ENCODE results near the gene PRDM4. TPM values are rescaled to one million over a fixed set of nuclear protein-coding genes. Genes with fewer than 3 reads are reported as not detected.
"Not testable (repeated sequence)": the region's sequence is repeated elsewhere in the genome, so short reads cannot be mapped to it uniquely, and the experiment has no call there.

PRDM4 gene
- total RNA-seq, 2 donors from 2014 or later: 22.8 to 34.3 TPM

DNA sequence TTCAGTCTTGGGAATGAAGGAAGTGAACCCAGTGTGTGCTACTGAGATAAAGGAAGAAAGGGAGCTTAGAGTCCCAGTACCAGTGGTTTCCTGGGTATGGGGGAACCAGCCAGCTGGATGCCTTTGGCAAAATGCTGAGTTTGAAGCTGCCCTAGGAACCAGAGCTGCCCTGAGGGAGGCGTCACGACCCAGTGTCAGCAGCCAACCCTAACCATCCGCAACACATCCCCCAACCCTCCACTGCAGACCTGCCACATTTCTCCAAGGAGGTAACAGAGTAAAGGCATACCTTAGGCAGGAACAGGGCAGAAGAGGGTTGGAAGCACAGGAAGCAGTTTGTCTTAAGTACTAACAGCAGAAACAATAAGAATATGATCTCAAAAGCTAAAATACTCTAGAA is 28.6 kb downstream of the PRDM4 start:
- Histone ChIP-seq H3K4me1 (no peaks in the 10 kb centered on the region), H3K4me3 (no peak overlapping the region), H3K9me3 (no peaks in the 10 kb centered on the region), H3K27ac (no peak overlapping the region), H3K27me3 (no peaks in the 10 kb centered on the region), H3K36me3 (replicated peaks in 1 of 2; ENCODE audit: insufficient read depth in 1 of 2, low read depth in 2 of 2) (peaks cover 0 to 15% of the 10 kb centered on the region in 2 donors)
- ATAC-seq (no peak), DNase-seq (no peak)
- intact Hi-C loops (cut with DNase I): no loop called here
- TF ChIP-seq, protein P1, sequence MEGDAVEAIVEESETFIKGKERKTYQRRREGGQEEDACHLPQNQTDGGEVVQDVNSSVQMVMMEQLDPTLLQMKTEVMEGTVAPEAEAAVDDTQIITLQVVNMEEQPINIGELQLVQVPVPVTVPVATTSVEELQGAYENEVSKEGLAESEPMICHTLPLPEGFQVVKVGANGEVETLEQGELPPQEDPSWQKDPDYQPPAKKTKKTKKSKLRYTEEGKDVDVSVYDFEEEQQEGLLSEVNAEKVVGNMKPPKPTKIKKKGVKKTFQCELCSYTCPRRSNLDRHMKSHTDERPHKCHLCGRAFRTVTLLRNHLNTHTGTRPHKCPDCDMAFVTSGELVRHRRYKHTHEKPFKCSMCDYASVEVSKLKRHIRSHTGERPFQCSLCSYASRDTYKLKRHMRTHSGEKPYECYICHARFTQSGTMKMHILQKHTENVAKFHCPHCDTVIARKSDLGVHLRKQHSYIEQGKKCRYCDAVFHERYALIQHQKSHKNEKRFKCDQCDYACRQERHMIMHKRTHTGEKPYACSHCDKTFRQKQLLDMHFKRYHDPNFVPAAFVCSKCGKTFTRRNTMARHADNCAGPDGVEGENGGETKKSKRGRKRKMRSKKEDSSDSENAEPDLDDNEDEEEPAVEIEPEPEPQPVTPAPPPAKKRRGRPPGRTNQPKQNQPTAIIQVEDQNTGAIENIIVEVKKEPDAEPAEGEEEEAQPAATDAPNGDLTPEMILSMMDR (IDR thresholded peaks at IDR 0.05): no peak
- no peak for TF ChIP-seq POLR2A (IDR thresholded peaks at IDR 0.05)
- WGBS, 2 donors: 80 to 95% methylated on average over 3 of the region's 3 CpGs

DNA sequence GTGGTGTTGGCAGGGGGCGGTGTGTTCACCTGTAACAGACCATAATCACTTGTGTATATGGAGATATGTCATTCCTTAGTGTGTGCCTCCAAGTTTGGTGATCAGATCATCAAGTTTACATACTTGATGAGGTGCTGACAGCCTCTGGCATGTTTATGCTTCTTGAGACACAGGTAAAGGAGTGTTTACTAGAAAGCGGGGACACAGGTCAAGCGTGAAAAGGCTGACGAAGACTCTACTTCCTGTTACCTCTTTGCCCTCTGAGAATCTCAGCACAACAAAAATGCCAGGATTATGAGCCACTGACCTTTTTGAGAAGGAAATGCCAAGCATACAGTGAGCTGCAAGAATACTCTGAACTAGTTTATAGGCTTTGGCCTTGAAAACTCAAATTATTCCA is 29.6 kb downstream of the PRDM4 start:
- Histone ChIP-seq H3K27ac (no peak overlapping the region), H3K36me3 (replicated peaks in 1 of 2; ENCODE audit: insufficient read depth in 1 of 2, low read depth in 2 of 2) (peaks cover 0 to 11% of the 10 kb centered on the region in 2 donors), H3K27me3 (no peaks in the 10 kb centered on the region), H3K9me3 (no peaks in the 10 kb centered on the region), H3K4me3 (no peak overlapping the region), H3K4me1 (no peaks in the 10 kb centered on the region)
- no peak for TF ChIP-seq POLR2A (IDR thresholded peaks at IDR 0.05)
- TF ChIP-seq, protein P1 (IDR thresholded peaks at IDR 0.05): no peak
- intact Hi-C loops (cut with DNase I): no loop called here
- DNase-seq (no peak), ATAC-seq (no peak)
- WGBS, 2 donors: 92 to 94% methylated on average over 4 of the region's 4 CpGs

DNA sequence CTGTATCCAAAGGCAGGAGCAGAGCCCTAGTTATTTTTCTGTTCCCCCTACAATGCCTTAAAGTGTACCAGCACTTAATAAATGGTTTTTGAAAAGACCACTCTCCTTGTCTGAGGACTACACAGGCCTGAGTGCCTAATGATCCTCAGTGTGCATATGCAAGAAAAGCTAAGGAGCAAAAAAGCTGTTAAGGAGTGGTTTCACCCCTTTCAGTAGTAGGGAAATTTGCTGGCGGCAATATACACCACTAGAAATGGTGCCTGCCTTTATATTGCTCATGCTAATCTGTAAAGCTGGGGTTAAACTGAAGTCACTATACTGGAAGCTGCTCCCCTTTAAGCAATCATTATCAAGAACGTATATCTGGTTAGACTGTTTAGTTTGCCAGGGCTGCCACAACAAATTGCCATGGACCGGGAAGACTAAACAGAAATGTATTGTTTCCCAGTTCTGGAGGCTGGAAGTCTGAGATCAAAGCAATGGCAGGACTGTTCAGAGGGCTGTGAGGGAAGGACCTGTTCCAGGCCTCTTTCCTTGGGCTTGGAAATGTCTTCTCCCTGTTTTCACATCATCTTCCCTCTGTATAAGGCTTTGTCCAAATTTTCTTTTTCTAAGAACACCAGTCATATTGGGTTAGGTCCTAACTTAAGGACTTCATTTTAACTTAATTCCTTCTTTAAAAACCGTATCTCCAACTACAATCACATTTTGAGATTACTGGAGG is 30.2 kb downstream of the PRDM4 start:
- 48 to 54% methylated on average over 4 of the region's 4 CpGs for WGBS, 2 donors
- no peak for DNase-seq
- no peak overlapping the region for H3K27ac ChIP-seq
- intact Hi-C loops (cut with DNase I): no loop called here
- H3K36me3 ChIP-seq (replicated peaks in 1 of 2; ENCODE audit: insufficient read depth in 1 of 2, low read depth in 2 of 2): peaks cover 0 to 11% of the 10 kb centered on the region in 2 donors
- no peak overlapping the region for H3K4me3 ChIP-seq
- no peaks in the 10 kb centered on the region for H3K4me1 ChIP-seq
- H3K9me3 ChIP-seq: no peaks in the 10 kb centered on the region
- no peak for ATAC-seq
- no peaks in the 10 kb centered on the region for H3K27me3 ChIP-seq
- TF ChIP-seq, protein P1 (IDR thresholded peaks at IDR 0.05): no peak
- no peak for TF ChIP-seq POLR2A (IDR thresholded peaks at IDR 0.05)

DNA sequence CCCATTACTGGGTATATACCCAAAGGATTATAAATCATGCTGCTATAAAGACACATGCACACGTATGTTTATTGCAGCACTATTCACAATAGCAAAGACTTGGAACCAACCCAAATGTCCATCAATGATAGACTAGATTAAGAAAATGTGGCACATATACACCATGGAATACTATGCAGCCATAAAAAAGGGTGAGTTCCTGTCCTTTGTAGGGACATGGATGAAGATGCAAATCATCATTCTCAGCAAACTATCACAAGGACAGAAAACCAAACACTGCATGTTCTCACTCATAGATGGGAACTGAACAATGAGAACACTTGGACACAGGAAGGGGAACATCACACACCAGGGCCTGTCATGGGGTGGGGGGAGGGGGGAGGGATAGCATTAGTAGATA is 33.2 kb downstream of the PRDM4 start:
- H3K4me1 ChIP-seq, H3K4me3 ChIP-seq, H3K27ac ChIP-seq: not testable (repeated sequence)

DNA sequence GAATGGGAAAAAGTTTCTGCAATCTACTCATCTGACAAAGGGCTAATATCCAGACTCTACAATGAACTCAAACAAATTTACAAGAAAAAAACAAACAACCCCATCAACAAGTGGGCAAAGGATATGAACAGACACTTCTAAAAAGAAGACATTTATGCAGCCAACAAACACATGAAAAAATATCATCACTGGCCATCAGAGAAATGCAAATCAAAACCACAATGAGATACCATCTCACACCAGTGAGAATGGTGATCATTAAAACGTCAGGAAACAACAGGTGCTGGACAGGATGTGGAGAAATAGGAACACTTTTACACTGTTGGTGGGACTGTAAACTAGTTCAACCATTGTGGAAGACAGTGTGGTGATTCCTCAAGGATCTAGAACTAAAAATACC is 33.6 kb downstream of the PRDM4 start:
- H3K4me3 ChIP-seq; H3K9me3 ChIP-seq; DNase-seq; H3K27me3 ChIP-seq; ATAC-seq; H3K27ac ChIP-seq; intact Hi-C loops (cut with DNase I); H3K36me3 ChIP-seq (replicated peaks in 1 of 2; ENCODE audit: insufficient read depth in 1 of 2, low read depth in 2 of 2); H3K4me1 ChIP-seq: not testable (repeated sequence)
- WGBS, 2 donors: 33 to 81% methylated on average over 1 of the region's 1 CpG

More for the DNA sequence above, 33.2 kb downstream of the PRDM4 start:
- H3K36me3 ChIP-seq (replicated peaks in 1 of 2; ENCODE audit: insufficient read depth in 1 of 2, low read depth in 2 of 2); DNase-seq; H3K9me3 ChIP-seq; H3K27me3 ChIP-seq; ATAC-seq; intact Hi-C loops (cut with DNase I): not testable (repeated sequence)
- WGBS, 2 donors: no CpG with 5 or more reads among the region's 1 CpG

DNA sequence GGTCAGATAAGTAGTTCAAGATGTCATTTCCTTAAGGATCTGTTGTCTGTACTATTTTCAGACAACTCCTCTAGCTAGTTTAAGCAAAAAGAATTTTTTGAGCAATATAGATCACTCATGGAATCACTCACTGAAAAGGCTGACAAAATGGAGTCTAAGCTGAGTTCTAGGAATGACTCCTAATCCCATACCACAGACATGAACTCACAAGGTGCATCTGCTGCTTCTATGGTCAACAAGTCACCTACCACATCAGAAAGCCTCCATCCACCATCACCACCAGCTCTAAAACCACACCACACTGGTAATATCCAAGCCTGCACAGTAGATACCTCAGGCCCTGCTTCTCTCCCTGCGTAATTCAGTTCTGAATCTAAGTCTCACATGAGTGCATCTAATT is 42.3 kb downstream of the PRDM4 start:
- H3K27me3 ChIP-seq: no peaks in the 10 kb centered on the region
- no peak overlapping the region for H3K4me3 ChIP-seq
- H3K36me3 ChIP-seq (replicated peaks in 1 of 2; ENCODE audit: insufficient read depth in 1 of 2, low read depth in 2 of 2): peaks cover 0 to under 1% of the 10 kb centered on the region in 2 donors
- no peak overlapping the region for H3K27ac ChIP-seq
- intact Hi-C loops (cut with DNase I): no loop called here
- ATAC-seq (no peak), DNase-seq (no peak)
- TF ChIP-seq POLR2A (IDR thresholded peaks at IDR 0.05): no peak
- TF ChIP-seq, protein P1 (IDR thresholded peaks at IDR 0.05): no peak
- H3K4me1 ChIP-seq: no peaks in the 10 kb centered on the region
- H3K9me3 ChIP-seq: no peaks in the 10 kb centered on the region
- 100% methylated on average over 1 of the region's 1 CpG for WGBS, 2 donors
